GM23248 (cell line): Measurements from ENCODE around the gene SCN8A. TPM values are rescaled to one million over a fixed set of nuclear protein-coding genes. Genes with fewer than 3 reads are reported as not detected.

ENCODE experiments used
- DNase-seq: peaks from one replicate; pipeline ENCODE4 v3.0.0-alpha.2; 2015
- H2AFZ ChIP-seq: fragments of 200-600 bp; sonication (generic); 2 replicates; pipeline ENCODE4 v1.6.1; 2016; ENCODE audit warnings: antibody characterized with exemption
- H3F3A ChIP-seq: fragments of 200-600 bp; sonication (generic); 2 replicates; pipeline ENCODE4 v1.6.1; 2016; ENCODE audit warnings: mild to moderate bottlenecking, antibody characterized with exemption, mixed run types; ENCODE audit not compliant: insufficient read depth
- H3K27ac ChIP-seq: fragments of 200-600 bp; sonication (generic); 2 replicates; pipeline ENCODE4 v1.5.1; 2016; ENCODE audit warnings: mild to moderate bottlenecking
- H3K27me3 ChIP-seq: fragments of 200-600 bp; sonication (generic); replicated peaks from 2 replicates; pipeline ENCODE4 v1.6.1; 2016; ENCODE audit warnings: mild to moderate bottlenecking; ENCODE audit not compliant: insufficient read depth
- H3K36me3 ChIP-seq: fragments of 200-600 bp; sonication (generic); 2 replicates; pipeline ENCODE4 v1.6.1; 2016; ENCODE audit warnings: low read depth, mild to moderate bottlenecking
- H3K4me1 ChIP-seq: fragments of 200-600 bp; sonication (generic); 2 replicates; pipeline ENCODE4 v1.6.1; 2016; ENCODE audit warnings: mild to moderate bottlenecking; ENCODE audit not compliant: insufficient read depth
- H3K4me2 ChIP-seq: fragments of 200-600 bp; sonication (generic); one replicate; pipeline ENCODE4 v1.6.1; 2016; ENCODE audit warnings: mild to moderate bottlenecking; ENCODE audit not compliant: unreplicated experiment
- H3K4me3 ChIP-seq: fragments of 200-600 bp; sonication (generic); 2 replicates; pipeline ENCODE4 v1.5.1; 2016; ENCODE audit warnings: mild to moderate bottlenecking
- H3K79me2 ChIP-seq: fragments of 200-600 bp; sonication (generic); 2 replicates; pipeline ENCODE4 v1.6.1; 2016; ENCODE audit warnings: mild to moderate bottlenecking; ENCODE audit not compliant: insufficient read depth
- H3K9ac ChIP-seq: fragments of 200-600 bp; sonication (generic); 2 replicates; pipeline ENCODE4 v1.6.1; 2016; ENCODE audit warnings: mild to moderate bottlenecking
- H3K9me2 ChIP-seq: fragments of 200-600 bp; sonication (generic); 2 replicates; pipeline ENCODE4 v1.6.1; 2016; ENCODE audit warnings: mixed run types, mild to moderate bottlenecking, moderate library complexity; ENCODE audit not compliant: insufficient read depth
- H3K9me3 ChIP-seq: fragments of 200-600 bp; sonication (generic); one replicate; pipeline ENCODE4 v1.6.1; 2017; ENCODE audit warnings: low read depth
- H4K20me1 ChIP-seq: fragments of 200-600 bp; sonication (generic); 2 replicates; pipeline ENCODE4 v1.6.0; 2016; ENCODE audit not compliant: insufficient read depth
- EZH2 ChIP-seq: fragments of 200-600 bp; sonication (generic); IDR thresholded peaks from 2 replicates; pipeline ENCODE4 v1.6.1; 2018; ENCODE audit warnings: antibody characterized with exemption, mild to moderate bottlenecking; ENCODE audit not compliant: insufficient read depth, poor library complexity, severe bottlenecking
- EZH2phosphoT487 ChIP-seq: fragments of 200-600 bp; sonication (generic); IDR thresholded peaks from 2 replicates; pipeline ENCODE4 v1.6.1; 2018; ENCODE audit warnings: antibody characterized with exemption, moderate library complexity, mild to moderate bottlenecking, low read depth; ENCODE audit not compliant: insufficient read depth
- WGBS, 2 experiments: methylation state at CpG; one replicate each; pipeline ENCODE4 v1.1.6; 2015 to 2017; ENCODE audit warnings: low lambda C conversion rate in 2 of 2, low coverage in 1 of 2; ENCODE audit errors: missing lambda C conversion rate in 2 of 2; 5-methylcytosine and 5-hydroxymethylcytosine counted together
- in situ Hi-C: fragments of 300-500 bp; cut with MboI; formaldehyde crosslinking; loops from 2 replicates; pipeline ENCODE4 v1.15.0; 2020
- polyA plus RNA-seq: library from polyadenylated mRNA; unstranded; fragments of >200 nt; fragmentation: Nextera tagmentation; extraction: Ambion mirVana; gene quantifications from 2 replicates; pipeline ENCODE4 v1.2.1, GENCODE V29; 2016
- total RNA-seq: library from RNA; depleted of rRNA; stranded (reverse); fragments of >200 nt; shearing (Covaris generic); gene quantifications from 2 replicates; pipeline ENCODE4 v1.2.3, GENCODE V29; 2014

The SCN8A gene
- total and polyA plus RNA-seq, 2 experiments from 2014 or later: 6.7 to 13.8 TPM

- Histone ChIP-seq H3K4me1 (no peaks in the 10 kb centered on the region), H3K9me2 (no peaks in the 10 kb centered on the region), H4K20me1 (no peaks in the 10 kb centered on the region; the same call in 1 of the 2 replicates), H3K9me3 (no peaks in the 10 kb centered on the region), H3K79me2 (no peaks in the 10 kb centered on the region; the same call in 1 of the 2 replicates), H2AFZ (no peak overlapping the region), H3K27ac (no peak overlapping the region), H3K27me3 (no peaks in the 10 kb centered on the region), H3K4me2 (no peak overlapping the region), H3K4me3 (no peak overlapping the region), H3K36me3 (peaks cover 48% of the 10 kb centered on the region; the same call in 1 of the 2 replicates), H3K9ac (no peak overlapping the region), H3F3A (no peaks in the 10 kb centered on the region)
- no peak for DNase-seq
- 92 to 93% methylated on average over 6 of the region's 6 CpGs for WGBS, 2 experiments
- in situ Hi-C loops: no loop called here
- TF ChIP-seq EZH2phosphoT487 (no peak), EZH2 (no peak)
These were observed 153.2 kb downstream of the SCN8A start for GRCh38 chr12:51744235-51744634.

GRCh38 chr12:51744957-51745356 lies 153.9 kb downstream of the SCN8A start:
- Histone ChIP-seq H3K27me3 (no peaks in the 10 kb centered on the region), H3K9me3 (no peaks in the 10 kb centered on the region), H3K9ac (no peak overlapping the region), H3K9me2 (no peaks in the 10 kb centered on the region), H3K4me2 (no peak overlapping the region), H3F3A (no peaks in the 10 kb centered on the region), H4K20me1 (no peaks in the 10 kb centered on the region; the same call in 1 of the 2 replicates), H3K79me2 (no peaks in the 10 kb centered on the region; the same call in 1 of the 2 replicates), H3K4me1 (no peaks in the 10 kb centered on the region), H3K27ac (no peak overlapping the region), H2AFZ (no peak overlapping the region), H3K4me3 (no peak overlapping the region), H3K36me3 (peaks cover 55% of the 10 kb centered on the region; the same call in 1 of the 2 replicates)
- in situ Hi-C loops: no loop called here
- DNase-seq: no peak
- no peak for TF ChIP-seq EZH2phosphoT487
- TF ChIP-seq EZH2: no peak
- WGBS, 2 experiments: 76 to 79% methylated on average over 1 of the region's 1 CpG

GRCh38 chr12:51746416-51746815 lies 155.4 kb downstream of the SCN8A start:
- Histone ChIP-seq H3K36me3 (peaks cover 57% of the 10 kb centered on the region; the same call in 1 of the 2 replicates), H3K27me3 (no peaks in the 10 kb centered on the region), H4K20me1 (no peaks in the 10 kb centered on the region; the same call in 1 of the 2 replicates), H3K4me1 (no peaks in the 10 kb centered on the region), H3K9ac (no peak overlapping the region), H3K9me3 (no peaks in the 10 kb centered on the region), H3K4me2 (no peak overlapping the region), H3K27ac (no peak overlapping the region), H3K9me2 (no peaks in the 10 kb centered on the region), H3F3A (peaks cover 4% of the 10 kb centered on the region; the same call in 1 of the 2 replicates), H3K79me2 (no peaks in the 10 kb centered on the region; the same call in 1 of the 2 replicates), H3K4me3 (no peak overlapping the region), H2AFZ (no peak overlapping the region)
- WGBS, 2 experiments: 95 to 99% methylated on average over 4 of the region's 4 CpGs
- in situ Hi-C loops: no loop called here
- TF ChIP-seq EZH2 (no peak), EZH2phosphoT487 (no peak)
- no peak for DNase-seq

DNA sequence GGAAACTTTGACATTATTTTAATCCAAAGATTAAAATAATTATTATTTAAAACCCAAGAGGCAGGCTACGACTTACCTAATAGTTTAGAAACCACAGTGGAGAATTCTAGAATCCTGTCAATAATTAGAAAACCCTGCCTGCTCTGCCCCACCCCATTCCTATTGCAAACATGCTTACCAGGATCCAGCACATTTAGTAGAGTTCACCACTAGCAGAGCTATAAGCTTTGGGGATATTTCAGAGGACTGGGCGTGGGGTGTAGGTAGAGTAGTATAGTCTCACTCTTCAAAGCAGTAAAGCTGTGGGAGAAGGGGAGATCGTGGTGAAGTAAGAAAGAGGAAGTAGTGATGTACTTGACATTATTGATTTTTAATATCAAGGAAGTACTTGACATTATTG lies 157.2 kb downstream of the SCN8A start:
- Histone ChIP-seq H4K20me1 (no peaks in the 10 kb centered on the region; the same call in 1 of the 2 replicates), H2AFZ (no peak overlapping the region), H3K9ac (no peak overlapping the region), H3F3A (peaks cover 19% of the 10 kb centered on the region), H3K4me1 (0 out of 2 replicates have a peak, but pooled peaks cover 3% of the 10 kb centered on the region), H3K9me3 (no peaks in the 10 kb centered on the region), H3K27ac (no peak overlapping the region), H3K36me3 (peaks cover 51% of the 10 kb centered on the region; the same call in 1 of the 2 replicates), H3K79me2 (0 out of 2 replicates have a peak, but pooled peaks cover 3% of the 10 kb centered on the region), H3K27me3 (no peaks in the 10 kb centered on the region), H3K4me2 (no peak overlapping the region), H3K4me3 (no peak overlapping the region), H3K9me2 (no peaks in the 10 kb centered on the region)
- no peak for DNase-seq
- in situ Hi-C loops: no loop called here
- TF ChIP-seq EZH2phosphoT487: no peak
- no peak for TF ChIP-seq EZH2
- WGBS, 2 experiments: 75 to 77% methylated on average over 3 of the region's 3 CpGs
